GM12878 (cell line): ENCODE results near the gene LRBA. TPM values are rescaled to one million over a fixed set of nuclear protein-coding genes. Genes with fewer than 3 reads are reported as not detected.

Experiments
- ASH2L ChIP-seq: fragments of 300-600, 200-600 bp; sonication (generic); IDR thresholded peaks from 2 replicates; pipeline ENCODE4 v1.6.1; 2017; ENCODE audit warnings: low read depth, mild to moderate bottlenecking, borderline replicate concordance
- ATF3 ChIP-seq: IDR thresholded peaks from 2 replicates; pipeline ENCODE4 v1.6.1; 2011; ENCODE audit warnings: low read depth, mild to moderate bottlenecking, low read length, moderate library complexity, borderline replicate concordance; ENCODE audit errors: extremely low read depth
- ATF7 ChIP-seq: fragments of 450-650 bp; IDR thresholded peaks from 2 replicates; pipeline ENCODE4 v1.6.1; 2016; ENCODE audit warnings: low read depth, mild to moderate bottlenecking
- BCLAF1 ChIP-seq: fragments of 450-650 bp; IDR thresholded peaks from 2 replicates; pipeline ENCODE4 v1.6.1; 2017; ENCODE audit warnings: antibody characterized with exemption, mild to moderate bottlenecking, moderate library complexity
- CBX3 ChIP-seq: fragments of 200-600 bp; sonication (generic); IDR thresholded peaks from 2 replicates; pipeline ENCODE4 v1.6.1; 2016; ENCODE audit warnings: low read depth, borderline replicate concordance
- DPF2 ChIP-seq: fragments of 450-650 bp; IDR thresholded peaks from 2 replicates; pipeline ENCODE4 v1.6.1; 2017; ENCODE audit warnings: mild to moderate bottlenecking
- ESRRA ChIP-seq: IDR thresholded peaks from 2 replicates; pipeline ENCODE4 v1.6.1; 2012; ENCODE audit warnings: mild to moderate bottlenecking, low read length, improper control_type of control experiment
- FOXM1 ChIP-seq: IDR thresholded peaks from 2 replicates; pipeline ENCODE4 v1.6.1; 2012; ENCODE audit warnings: low read depth, mild to moderate bottlenecking, inconsistent platforms, low read length, moderate library complexity
- GABPA ChIP-seq: IDR thresholded peaks from 2 replicates; pipeline ENCODE4 v1.6.1; 2014; ENCODE audit warnings: antibody characterized with exemption, low read depth, mild to moderate bottlenecking, inconsistent platforms
- JUNB ChIP-seq: IDR thresholded peaks from 2 replicates; pipeline ENCODE4 v1.6.1; 2016; ENCODE audit warnings: antibody characterized with exemption, mild to moderate bottlenecking
- KLF5 ChIP-seq: fragments of 450-650 bp; IDR thresholded peaks from 2 replicates; pipeline ENCODE4 v1.6.1; 2014; ENCODE audit warnings: mild to moderate bottlenecking; ENCODE audit not compliant: partially characterized antibody
- MAX ChIP-seq: IDR thresholded peaks from 2 replicates; pipeline ENCODE4 v1.6.1; 2012; ENCODE audit warnings: low read depth, low read length, improper control_type of control experiment
- SP1 ChIP-seq: IDR thresholded peaks from one replicate; pipeline ENCODE4 v1.6.1; 2011; ENCODE audit warnings: low read depth, low read length
- SREBF2 ChIP-seq: IDR thresholded peaks from 2 replicates; pipeline ENCODE4 v1.6.1; 2012; ENCODE audit warnings: mild to moderate bottlenecking, low read length
- SUPT20H ChIP-seq: IDR thresholded peaks from 2 replicates; pipeline ENCODE4 v1.6.1; 2011; ENCODE audit warnings: low read depth, mild to moderate bottlenecking, low read length, moderate library complexity, borderline replicate concordance; ENCODE audit not compliant: control insufficient read depth
- ZNF384 ChIP-seq: IDR thresholded peaks from 2 replicates; pipeline ENCODE4 v1.6.1; 2012; ENCODE audit warnings: low read depth, mild to moderate bottlenecking, low read length, improper control_type of control experiment, borderline replicate concordance
- polyA plus RNA-seq, 11 experiments: library from polyadenylated mRNA; depleted of rRNA in 4 of 11; unstranded in 6 of 11; stranded (reverse) in 5 of 11; fragments of >200 nt; fragmentation: Nextera tagmentation in 4 of 11; fragmentation: Illumina TruSeq in 1 of 11; extraction: Ambion mirVana in 4 of 11; extraction: Trizol in 1 of 11; gene quantifications; 1 replicate in 1 of 11; 2 replicates in 10 of 11; pipeline versions ENCODE4 v1.2.1 to v1.2.3, GENCODE V29; 2011 to 2016; ENCODE audit warnings: inconsistent platforms in 2 of 11, missing spikeins in 2 of 11, low read depth in 1 of 11
- total RNA-seq, 4 experiments: library from RNA; depleted of rRNA in 3 of 4; stranded (reverse); fragments of >200 nt in 3 of 4; fragmentation: Illumina TruSeq in 1 of 4; extraction: Trizol in 1 of 4; gene quantifications; 2 replicates each; pipeline versions ENCODE4 v1.2.1 to v1.2.3, GENCODE V29; 2013 to 2021
- TF ChIP-seq, protein P1 (sequence below): fragments of 450-650 bp; IDR thresholded peaks from 2 replicates; pipeline ENCODE4 v1.6.1; 2018; ENCODE audit warnings: mild to moderate bottlenecking, low read depth, moderate library complexity; ENCODE audit not compliant: partially characterized antibody
- TF ChIP-seq, protein P2 (sequence below): fragments of 450-650 bp; IDR thresholded peaks from 2 replicates; pipeline ENCODE4 v1.6.1; 2017; ENCODE audit warnings: mild to moderate bottlenecking, low read depth, inconsistent platforms; ENCODE audit not compliant: poor library complexity, severe bottlenecking
- TF ChIP-seq, protein P3 (sequence below): IDR thresholded peaks from 2 replicates; pipeline ENCODE4 v1.6.1; 2012; ENCODE audit warnings: low read length, inconsistent platforms

Gene LRBA
- total and polyA plus RNA-seq, 10 of the 15 experiments (the other 5 are each of a cell fraction or from before 2014, with no cell fraction given), result 20.3 to 93.4 (median 55.0) TPM

DNA sequence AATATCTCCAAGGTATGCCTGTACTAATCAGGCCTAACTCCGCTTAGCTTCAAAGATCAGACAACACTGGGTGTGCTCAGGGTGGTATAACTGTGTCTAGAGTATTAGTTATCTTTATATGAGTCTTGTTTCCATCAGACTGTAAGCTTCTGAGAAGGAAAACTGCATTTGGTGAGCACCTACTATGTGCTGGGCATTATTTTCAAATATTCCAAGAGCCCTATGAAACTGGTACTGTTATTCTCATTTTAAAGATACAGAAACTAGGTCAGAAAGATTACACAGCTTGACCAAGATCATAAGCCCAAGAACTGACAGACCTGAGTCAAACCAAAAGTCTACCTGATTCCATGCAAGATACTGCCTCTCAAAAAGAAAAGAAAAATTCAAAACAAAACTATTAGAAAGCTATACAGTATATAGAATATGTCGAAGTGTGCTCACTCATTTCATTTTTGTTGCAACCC is 44.4 kb downstream of the LRBA start (continued):
- TF ChIP-seq ZNF384 (no peak), BCLAF1 (no peak), DPF2 (peak; percentile 71), FOXM1 (peak; percentile 31; the same call in 1 of the 2 replicates), ATF7 (peak; percentile 28; the same call in 1 of the 2 replicates), ATF3 (no peak), MAX (no peak), GABPA (no peak), KLF5 (no peak), JUNB (peak; percentile 90), CBX3 (no peak), SREBF2 (no peak), ESRRA (no peak), SUPT20H (no peak), ASH2L (no peak), SP1 (no peak)
- TF ChIP-seq, protein P1, sequence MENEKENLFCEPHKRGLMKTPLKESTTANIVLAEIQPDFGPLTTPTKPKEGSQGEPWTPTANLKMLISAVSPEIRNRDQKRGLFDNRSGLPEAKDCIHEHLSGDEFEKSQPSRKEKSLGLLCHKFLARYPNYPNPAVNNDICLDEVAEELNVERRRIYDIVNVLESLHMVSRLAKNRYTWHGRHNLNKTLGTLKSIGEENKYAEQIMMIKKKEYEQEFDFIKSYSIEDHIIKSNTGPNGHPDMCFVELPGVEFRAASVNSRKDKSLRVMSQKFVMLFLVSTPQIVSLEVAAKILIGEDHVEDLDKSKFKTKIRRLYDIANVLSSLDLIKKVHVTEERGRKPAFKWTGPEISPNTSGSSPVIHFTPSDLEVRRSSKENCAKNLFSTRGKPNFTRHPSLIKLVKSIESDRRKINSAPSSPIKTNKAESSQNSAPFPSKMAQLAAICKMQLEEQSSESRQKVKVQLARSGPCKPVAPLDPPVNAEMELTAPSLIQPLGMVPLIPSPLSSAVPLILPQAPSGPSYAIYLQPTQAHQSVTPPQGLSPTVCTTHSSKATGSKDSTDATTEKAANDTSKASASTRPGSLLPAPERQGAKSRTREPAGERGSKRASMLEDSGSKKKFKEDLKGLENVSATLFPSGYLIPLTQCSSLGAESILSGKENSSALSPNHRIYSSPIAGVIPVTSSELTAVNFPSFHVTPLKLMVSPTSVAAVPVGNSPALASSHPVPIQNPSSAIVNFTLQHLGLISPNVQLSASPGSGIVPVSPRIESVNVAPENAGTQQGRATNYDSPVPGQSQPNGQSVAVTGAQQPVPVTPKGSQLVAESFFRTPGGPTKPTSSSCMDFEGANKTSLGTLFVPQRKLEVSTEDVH, result no peak
- TF ChIP-seq, protein P2, sequence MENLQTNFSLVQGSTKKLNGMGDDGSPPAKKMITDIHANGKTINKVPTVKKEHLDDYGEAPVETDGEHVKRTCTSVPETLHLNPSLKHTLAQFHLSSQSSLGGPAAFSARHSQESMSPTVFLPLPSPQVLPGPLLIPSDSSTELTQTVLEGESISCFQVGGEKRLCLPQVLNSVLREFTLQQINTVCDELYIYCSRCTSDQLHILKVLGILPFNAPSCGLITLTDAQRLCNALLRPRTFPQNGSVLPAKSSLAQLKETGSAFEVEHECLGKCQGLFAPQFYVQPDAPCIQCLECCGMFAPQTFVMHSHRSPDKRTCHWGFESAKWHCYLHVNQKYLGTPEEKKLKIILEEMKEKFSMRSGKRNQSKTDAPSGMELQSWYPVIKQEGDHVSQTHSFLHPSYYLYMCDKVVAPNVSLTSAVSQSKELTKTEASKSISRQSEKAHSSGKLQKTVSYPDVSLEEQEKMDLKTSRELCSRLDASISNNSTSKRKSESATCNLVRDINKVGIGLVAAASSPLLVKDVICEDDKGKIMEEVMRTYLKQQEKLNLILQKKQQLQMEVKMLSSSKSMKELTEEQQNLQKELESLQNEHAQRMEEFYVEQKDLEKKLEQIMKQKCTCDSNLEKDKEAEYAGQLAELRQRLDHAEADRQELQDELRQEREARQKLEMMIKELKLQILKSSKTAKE, result peak; percentile 96
- TF ChIP-seq, protein P3, sequence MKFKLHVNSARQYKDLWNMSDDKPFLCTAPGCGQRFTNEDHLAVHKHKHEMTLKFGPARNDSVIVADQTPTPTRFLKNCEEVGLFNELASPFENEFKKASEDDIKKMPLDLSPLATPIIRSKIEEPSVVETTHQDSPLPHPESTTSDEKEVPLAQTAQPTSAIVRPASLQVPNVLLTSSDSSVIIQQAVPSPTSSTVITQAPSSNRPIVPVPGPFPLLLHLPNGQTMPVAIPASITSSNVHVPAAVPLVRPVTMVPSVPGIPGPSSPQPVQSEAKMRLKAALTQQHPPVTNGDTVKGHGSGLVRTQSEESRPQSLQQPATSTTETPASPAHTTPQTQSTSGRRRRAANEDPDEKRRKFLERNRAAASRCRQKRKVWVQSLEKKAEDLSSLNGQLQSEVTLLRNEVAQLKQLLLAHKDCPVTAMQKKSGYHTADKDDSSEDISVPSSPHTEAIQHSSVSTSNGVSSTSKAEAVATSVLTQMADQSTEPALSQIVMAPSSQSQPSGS, result peak; percentile 53; the same call in 1 of the 2 replicates
